DMS53 (cell line): ENCODE data around the gene TH.
"Not testable (repeated sequence)": the region's sequence is repeated elsewhere in the genome, so short reads cannot be mapped to it uniquely, and the experiment has no call there.

ENCODE experiments used
- DNase-seq: peaks from one replicate; lab custom pipeline; 2025; lab: John Stamatoyannopoulos, UW

TH gene

GRCh38 chr11:2129699-2130366, 41.8 kb downstream of the TH start:
- DNase-seq: no peak

- DNase-seq: no peak
Observed at GRCh38 chr11:2129308-2129698, 42.3 kb downstream of the TH start.

- DNase-seq: no peak
Observed at GRCh38 chr11:2128511-2129307, 42.9 kb downstream of the TH start.

- DNase-seq: no peak
Observed at GRCh38 chr11:2128130-2128510, 43.5 kb downstream of the TH start.

- DNase-seq: no peak
Observed at GRCh38 chr11:2127482-2128129, 44.0 kb downstream of the TH start.

- no peak for DNase-seq
Observed at GRCh38 chr11:2126520-2127085, 45.0 kb downstream of the TH start.

GRCh38 chr11:2124736-2125484, 46.7 kb downstream of the TH start:
- DNase-seq: not testable (repeated sequence)

GRCh38 chr11:2123628-2123960, 48.0 kb downstream of the TH start:
- no peak for DNase-seq

- peak; percentile 36 for DNase-seq
Observed at GRCh38 chr11:2122907-2123627, 48.5 kb downstream of the TH start.

DNA sequence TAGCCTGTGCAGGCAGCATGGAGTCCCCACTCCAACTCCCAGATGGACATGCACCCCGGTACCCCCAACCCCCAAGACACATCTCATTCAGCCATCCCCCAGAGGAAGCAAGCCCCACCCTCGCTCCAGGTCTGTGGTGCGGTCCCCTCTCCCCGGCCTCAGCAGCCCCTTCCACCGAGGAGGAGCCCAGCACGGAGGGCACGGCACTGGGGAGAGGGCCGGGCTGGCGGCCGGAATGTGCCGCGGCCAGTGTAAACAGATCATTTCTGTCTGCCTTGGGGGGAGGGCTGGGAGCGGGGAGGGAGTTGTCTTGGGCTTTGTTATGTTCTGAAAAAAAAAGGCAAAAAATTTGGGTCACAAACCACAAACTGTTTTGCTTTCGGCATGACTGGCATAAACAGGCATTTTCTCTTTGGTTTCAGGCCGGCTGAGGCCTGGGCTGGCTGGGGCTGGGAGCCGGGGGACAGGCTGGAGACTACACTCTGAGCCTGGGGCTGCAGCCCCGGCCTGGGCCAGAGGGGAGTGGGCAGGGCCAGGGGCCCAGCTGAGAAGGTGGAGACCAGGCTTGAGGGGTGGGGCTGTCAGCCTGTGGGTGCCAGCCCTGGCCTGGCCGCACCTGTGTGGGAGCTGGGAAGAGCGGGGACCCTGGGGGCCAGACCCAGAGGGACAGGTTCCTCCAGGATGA, 49.3 kb downstream of the TH start:
- no peak for DNase-seq

GRCh38 chr11:2121227-2122130, 50.1 kb downstream of the TH start:
- no peak for DNase-seq

DNA sequence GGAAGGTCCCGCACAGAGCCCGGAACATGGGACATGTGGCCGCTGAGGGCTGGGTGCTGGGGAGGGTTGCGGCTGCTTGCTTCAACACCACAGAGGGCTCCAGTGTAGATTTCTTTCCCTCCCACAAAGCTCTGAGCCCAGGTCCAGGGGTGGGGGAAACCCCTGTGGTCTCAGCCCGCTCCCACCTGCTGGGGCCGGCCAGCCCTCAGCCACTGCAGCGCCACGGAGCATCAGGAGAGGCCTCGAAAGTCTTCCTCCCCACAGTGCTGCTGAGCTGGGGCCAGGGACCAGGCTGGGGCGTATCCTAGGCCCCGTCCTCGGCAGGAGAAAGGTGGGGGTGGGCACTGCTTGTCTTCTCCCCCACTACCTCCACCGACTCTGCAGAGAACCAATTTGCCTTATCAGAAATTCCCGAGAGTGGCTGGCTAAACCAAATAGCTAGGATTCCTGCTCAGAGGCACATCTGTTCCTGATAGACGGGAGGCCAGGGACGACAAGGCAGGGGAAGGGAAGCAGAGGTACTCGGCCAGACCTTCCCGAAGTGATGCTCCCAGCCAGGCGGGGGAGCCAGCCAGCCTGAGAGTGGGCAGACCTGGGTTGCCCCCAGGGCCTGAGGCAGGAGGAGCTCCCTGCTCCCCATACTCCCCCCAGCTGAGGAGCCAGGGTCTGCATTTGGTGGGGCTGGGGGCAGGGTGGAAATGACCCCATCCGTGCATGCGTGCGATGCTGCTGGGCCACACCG, 51.1 kb downstream of the TH start:
- no peak for DNase-seq

DNA sequence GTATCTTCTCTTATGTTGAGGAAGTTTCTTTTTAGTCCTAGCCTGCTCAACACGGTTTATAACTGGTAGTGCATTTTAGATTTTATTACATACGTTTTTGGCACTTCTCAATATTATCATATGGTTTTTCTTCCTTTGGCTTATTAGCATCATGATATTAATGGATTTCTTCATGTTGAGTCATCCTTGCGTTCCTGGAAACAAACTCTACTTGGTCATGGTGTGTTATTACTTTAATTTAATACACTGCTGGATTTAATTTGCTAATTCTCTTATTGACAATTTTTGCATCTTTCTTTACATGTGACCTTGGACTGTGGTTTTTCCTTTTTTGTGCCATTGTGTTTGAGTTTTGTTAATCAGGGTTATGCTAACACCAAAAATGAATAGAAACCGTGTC, 52.9 kb downstream of the TH start:
- no peak for DNase-seq

DNA sequence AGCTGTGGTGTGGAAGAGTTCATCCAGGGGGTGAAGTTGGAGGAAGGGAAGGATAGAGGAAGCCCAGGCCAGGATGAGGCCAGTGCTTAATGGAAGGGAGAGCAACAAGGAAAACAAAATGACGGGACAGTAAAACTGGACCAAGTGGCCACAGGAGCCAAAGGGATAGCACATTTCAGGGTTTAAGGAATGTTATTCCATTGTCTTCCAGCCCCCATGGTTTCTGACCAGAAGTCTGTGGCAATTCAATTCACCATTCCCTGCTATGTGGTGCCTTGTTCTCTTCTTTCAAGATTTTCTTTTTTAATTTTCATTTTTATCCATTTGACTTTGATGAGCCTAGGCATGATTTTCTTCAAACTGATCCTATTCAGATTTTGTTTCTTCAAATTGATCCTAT, 54.9 kb downstream of the TH start:
- DNase-seq: no peak

GRCh38 chr11:2115308-2115707, 56.3 kb downstream of the TH start:
- no peak for DNase-seq

DNA sequence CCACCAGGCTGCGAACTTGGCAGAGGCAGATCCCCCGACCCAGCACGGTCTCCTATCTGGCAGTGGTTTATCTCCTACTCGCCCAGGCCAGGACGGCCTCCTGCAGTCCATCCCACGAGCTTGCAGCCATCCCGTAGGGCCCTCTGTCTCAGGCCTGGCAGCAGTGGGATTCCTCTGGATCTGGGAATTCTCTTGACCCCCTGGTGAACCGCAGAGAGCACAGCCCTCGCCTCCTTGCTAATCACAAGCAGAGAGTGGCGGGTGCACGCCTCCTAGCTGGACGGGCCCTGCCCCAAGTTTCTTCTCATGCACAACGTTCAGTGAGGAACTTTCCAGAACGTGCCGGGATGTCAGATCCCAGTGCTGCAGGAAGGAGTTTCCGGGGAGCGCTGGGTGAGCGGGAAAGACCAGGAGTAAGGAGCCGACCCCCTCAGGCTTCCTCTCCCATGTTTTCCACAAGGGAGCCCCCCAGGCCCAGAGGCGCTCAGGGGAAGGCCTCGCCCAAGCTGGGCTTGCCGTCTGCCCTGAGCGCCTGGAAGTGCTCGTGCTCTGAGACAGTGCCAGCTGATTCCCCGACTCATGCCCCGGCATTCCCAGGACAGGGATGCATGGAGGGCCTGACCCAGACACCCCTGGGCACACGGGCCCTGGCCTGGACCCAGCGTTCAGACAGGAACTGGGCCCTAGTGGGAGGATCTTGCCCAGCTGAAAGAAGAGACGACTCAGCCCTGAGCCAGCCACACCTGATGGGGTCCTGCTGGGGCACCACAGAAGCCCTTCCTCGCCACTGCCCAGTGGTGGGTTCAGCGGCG, 57.0 kb downstream of the TH start:
- DNase-seq: no peak
